Measurements from ENCODE around the gene RPL10. TPM values are rescaled to one million over a fixed set of nuclear protein-coding genes. Genes with fewer than 3 reads are reported as not detected.

The RPL10 gene
- total RNA-seq, 1 experiment from 2014 or later: 2,445 TPM

DNA sequence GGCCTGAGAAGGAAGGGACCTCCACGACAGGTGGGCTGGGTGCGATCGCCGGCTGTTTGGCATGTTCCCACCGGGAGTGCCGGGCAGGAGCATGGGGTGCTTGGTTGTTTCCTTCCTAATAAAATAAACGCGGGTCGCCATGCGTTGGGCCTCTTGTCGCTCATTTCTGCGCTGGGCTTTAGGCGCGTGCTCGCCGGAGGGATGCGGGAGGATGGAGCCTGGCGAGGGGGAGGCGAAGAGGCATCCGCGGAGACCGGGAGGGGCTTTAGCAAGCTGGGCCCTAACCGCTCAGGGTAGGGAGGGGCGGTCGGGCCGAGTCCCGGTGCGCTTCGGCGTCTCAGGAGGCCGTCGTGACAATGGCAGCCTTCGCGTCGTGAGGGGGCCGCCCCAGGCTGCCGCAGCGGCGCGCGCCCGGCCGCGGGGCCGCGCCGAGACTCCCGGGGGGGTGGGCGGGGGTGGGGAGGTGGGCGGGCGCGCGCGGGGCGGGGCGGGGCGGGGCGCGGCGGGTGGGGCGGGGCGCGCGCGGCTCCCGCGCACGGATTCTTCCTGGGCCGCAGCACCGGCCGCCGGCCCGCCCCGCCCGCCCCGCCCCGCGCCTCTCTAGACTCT is 38.3 kb downstream of the RPL10 start:
- Histone ChIP-seq H3K36me3 (ENCODE audit: insufficient read depth, low read length, poor library complexity, severe bottlenecking) (peaks cover 21% of the 10 kb centered on the region), H3K27me3 (replicated peaks; ENCODE audit: insufficient read depth, low read depth, low read length, poor library complexity) (no peaks in the 10 kb centered on the region), H3K9me3 (ENCODE audit: low read depth, low read length, poor library complexity, severe bottlenecking) (no peaks in the 10 kb centered on the region), H3K4me3 (ENCODE audit: low read depth, low read length, poor library complexity, severe bottlenecking) (peak overlapping the region; percentile 57), H3K27ac (ENCODE audit: low read depth, low read length, poor library complexity, severe bottlenecking) (peak overlapping the region; percentile 90), H3K4me1 (ENCODE audit: insufficient read depth, low read length, poor library complexity, severe bottlenecking) (peaks cover 11% of the 10 kb centered on the region)
- ChIA-PET CTCF (no interaction called here), POLR2A (ENCODE audit: low non-redundant PET) (no interaction called here)
- no TSS peak for BruUV-seq (replicated peaks)
- DNase-seq (ENCODE audit: low spot score): peak; percentile 43
- TF ChIP-seq, protein P1, sequence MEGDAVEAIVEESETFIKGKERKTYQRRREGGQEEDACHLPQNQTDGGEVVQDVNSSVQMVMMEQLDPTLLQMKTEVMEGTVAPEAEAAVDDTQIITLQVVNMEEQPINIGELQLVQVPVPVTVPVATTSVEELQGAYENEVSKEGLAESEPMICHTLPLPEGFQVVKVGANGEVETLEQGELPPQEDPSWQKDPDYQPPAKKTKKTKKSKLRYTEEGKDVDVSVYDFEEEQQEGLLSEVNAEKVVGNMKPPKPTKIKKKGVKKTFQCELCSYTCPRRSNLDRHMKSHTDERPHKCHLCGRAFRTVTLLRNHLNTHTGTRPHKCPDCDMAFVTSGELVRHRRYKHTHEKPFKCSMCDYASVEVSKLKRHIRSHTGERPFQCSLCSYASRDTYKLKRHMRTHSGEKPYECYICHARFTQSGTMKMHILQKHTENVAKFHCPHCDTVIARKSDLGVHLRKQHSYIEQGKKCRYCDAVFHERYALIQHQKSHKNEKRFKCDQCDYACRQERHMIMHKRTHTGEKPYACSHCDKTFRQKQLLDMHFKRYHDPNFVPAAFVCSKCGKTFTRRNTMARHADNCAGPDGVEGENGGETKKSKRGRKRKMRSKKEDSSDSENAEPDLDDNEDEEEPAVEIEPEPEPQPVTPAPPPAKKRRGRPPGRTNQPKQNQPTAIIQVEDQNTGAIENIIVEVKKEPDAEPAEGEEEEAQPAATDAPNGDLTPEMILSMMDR (conservative IDR thresholded peaks at IDR 0.05; ENCODE audit: low read depth, low read length): no peak
- no peak for TF ChIP-seq EZH2 (IDR thresholded peaks at IDR 0.05; ENCODE audit: borderline replicate concordance, low read depth, low read length, poor library complexity, severe bottlenecking)
- intact Hi-C loops (cut with micrococcal nuclease; ENCODE audit: unreplicated experiment): no loop called here

DNA sequence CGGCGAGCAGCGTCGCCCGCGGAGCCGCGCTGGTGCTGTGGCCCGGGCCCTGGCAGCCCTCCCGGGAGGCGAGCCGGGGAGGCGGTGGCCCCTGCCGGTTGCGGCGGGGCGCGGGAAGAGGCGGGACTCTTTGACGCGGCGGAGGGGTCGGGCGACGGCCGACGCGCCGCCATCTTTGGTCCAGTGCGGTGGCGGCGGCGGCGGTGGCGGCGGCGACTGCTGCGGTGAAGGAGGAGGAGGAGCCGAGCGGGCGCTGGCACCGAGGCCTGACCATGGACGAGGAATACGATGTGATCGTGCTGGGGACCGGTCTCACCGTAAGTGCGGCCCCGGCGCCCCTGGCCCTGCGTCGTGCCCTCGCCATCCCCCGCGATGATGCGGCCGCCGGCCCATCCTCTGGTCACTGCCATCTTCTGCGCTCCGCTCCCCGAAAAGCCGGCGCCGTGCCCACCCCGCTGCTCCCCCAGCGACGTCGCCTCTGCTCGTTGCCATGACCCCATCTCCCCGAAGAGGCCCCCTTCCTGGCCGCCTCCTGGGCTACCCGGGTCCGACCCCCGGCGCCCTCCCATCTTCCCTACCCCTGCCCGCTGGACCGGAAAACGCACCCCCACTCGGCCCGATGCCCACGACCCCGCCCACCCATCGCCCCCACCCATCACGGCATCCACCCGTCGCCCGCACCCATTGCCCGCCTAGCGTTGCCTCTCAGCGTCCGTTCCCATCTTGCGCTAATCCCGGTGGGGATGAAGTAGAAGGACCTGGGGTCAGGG is 39.0 kb downstream of the RPL10 start, which contains the start of gene GDI1:
Gene GDI1 (plus strand): TSS at position 172 of the 770 bp plus-strand sequence. CDS start 101 bp downstream, at position 273.
- TF ChIP-seq, protein P1 (conservative IDR thresholded peaks at IDR 0.05; ENCODE audit: low read depth, low read length): no peak
- TF ChIP-seq EZH2 (IDR thresholded peaks at IDR 0.05; ENCODE audit: borderline replicate concordance, low read depth, low read length, poor library complexity, severe bottlenecking): no peak
- intact Hi-C loops (cut with micrococcal nuclease; ENCODE audit: unreplicated experiment): no loop called here
- H3K27ac ChIP-seq (ENCODE audit: low read depth, low read length, poor library complexity, severe bottlenecking): peak within 1 kb of the TSS; percentile 90
- peak within 1 kb of the TSS; percentile 57 for H3K4me3 ChIP-seq (ENCODE audit: low read depth, low read length, poor library complexity, severe bottlenecking)
- no TSS peak for BruUV-seq (replicated peaks)
- peaks cover 17% of the 10 kb centered on the region for H3K36me3 ChIP-seq (ENCODE audit: insufficient read depth, low read length, poor library complexity, severe bottlenecking)
- DNase-seq (ENCODE audit: low spot score): peak; percentile 69
- peaks cover 11% of the 10 kb centered on the region for H3K4me1 ChIP-seq (ENCODE audit: insufficient read depth, low read length, poor library complexity, severe bottlenecking)
- CTCF ChIA-PET: no interaction called here
- no peaks in the 10 kb centered on the region for H3K27me3 ChIP-seq (replicated peaks; ENCODE audit: insufficient read depth, low read depth, low read length, poor library complexity)
- H3K9me3 ChIP-seq (ENCODE audit: low read depth, low read length, poor library complexity, severe bottlenecking): no peaks in the 10 kb centered on the region
- POLR2A ChIA-PET (ENCODE audit: low non-redundant PET): no interaction called here

DNA sequence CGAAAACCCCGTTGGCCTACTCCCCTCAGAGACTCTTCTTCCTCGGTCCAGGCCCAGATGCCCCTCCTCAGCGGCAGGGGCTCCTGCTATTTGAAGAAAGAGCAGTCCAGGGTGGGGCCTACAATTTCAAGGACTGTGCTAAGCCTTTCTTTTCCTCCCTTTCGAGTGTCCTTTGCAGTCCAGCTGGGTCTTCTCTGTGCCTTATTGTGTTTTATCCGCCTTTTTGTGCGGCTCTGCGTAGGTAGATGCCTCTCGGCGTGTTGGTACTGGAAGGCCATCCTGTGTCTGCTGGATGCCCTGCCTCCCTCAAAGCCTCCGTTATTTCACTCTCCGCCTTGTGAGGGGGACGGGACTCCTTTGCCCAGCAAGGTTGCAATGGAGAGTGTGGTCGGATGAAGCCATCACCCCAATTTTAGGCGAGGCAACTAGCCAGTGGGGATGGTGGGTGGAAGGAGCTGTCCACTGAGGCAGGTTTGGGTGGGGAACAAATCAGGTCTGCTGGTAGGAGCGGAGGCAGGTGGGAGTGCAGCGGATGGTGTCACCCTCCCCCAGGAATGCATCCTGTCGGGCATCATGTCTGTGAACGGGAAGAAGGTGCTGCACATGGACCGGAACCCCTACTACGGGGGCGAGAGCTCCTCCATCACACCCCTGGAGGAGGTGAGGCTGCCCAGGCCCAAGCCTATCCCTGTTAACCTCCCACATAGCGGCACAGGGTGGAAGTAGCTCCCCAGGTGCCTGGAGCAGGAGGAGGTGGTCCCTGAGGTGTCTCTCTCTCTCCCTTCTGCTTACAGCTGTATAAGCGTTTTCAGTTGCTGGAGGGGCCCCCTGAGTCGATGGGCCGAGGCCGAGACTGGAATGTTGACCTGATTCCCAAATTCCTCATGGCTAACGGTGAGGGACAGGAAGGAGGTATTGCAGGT is 40.1 kb downstream of the RPL10 start:
- CTCF ChIA-PET: no interaction called here
- BruUV-seq (replicated peaks): no TSS peak
- H3K27ac ChIP-seq (ENCODE audit: low read depth, low read length, poor library complexity, severe bottlenecking): no peak overlapping the region

More for the DNA sequence above, 40.1 kb downstream of the RPL10 start:
- POLR2A ChIA-PET (ENCODE audit: low non-redundant PET): no interaction called here
- Histone ChIP-seq H3K36me3 (ENCODE audit: insufficient read depth, low read length, poor library complexity, severe bottlenecking) (peaks cover 17% of the 10 kb centered on the region), H3K27me3 (replicated peaks; ENCODE audit: insufficient read depth, low read depth, low read length, poor library complexity) (no peaks in the 10 kb centered on the region), H3K4me3 (ENCODE audit: low read depth, low read length, poor library complexity, severe bottlenecking) (peak overlapping the region; percentile 57), H3K4me1 (ENCODE audit: insufficient read depth, low read length, poor library complexity, severe bottlenecking) (peaks cover 11% of the 10 kb centered on the region), H3K9me3 (ENCODE audit: low read depth, low read length, poor library complexity, severe bottlenecking) (no peaks in the 10 kb centered on the region)
- intact Hi-C loops (cut with micrococcal nuclease; ENCODE audit: unreplicated experiment): no loop called here
- TF ChIP-seq, protein P1 (conservative IDR thresholded peaks at IDR 0.05; ENCODE audit: low read depth, low read length): no peak
- TF ChIP-seq EZH2 (IDR thresholded peaks at IDR 0.05; ENCODE audit: borderline replicate concordance, low read depth, low read length, poor library complexity, severe bottlenecking): no peak
- no peak for DNase-seq (ENCODE audit: low spot score)

All from A673 (cell line).